Dedifferentiated amniotic fluid mesenchymal stem cell (primary cell): ENCODE results near the gene TIMM44.

Experiments used
- DNase-seq: peaks from one replicate; pipeline ENCODE4 v3.0.0-alpha.2; 2016; ENCODE audit errors: extremely low spot score

Gene TIMM44

GRCh38 chr19:7943444-7944176 is at the start of gene TIMM44:
Gene TIMM44 (minus strand): TSS chr19:7943666. CDS start chr19:7943651, 15 bp downstream.
- peak; percentile 99 for DNase-seq

- DNase-seq, result no peak
These were observed 49.1 kb upstream of the TIMM44 start for GRCh38 chr19:7992575-7992974.

GRCh38 chr19:7989071-7989575 is 45.7 kb upstream of the TIMM44 start:
- no peak for DNase-seq

- no peak for DNase-seq
These were observed 44.8 kb upstream of the TIMM44 start for GRCh38 chr19:7988307-7988706.

GRCh38 chr19:7987114-7987768 is 43.8 kb upstream of the TIMM44 start:
- DNase-seq, result no peak

- peak; percentile 66 for DNase-seq
These were observed 43.1 kb upstream of the TIMM44 start for GRCh38 chr19:7986321-7987113.

GRCh38 chr19:7985481-7985911 is 42.0 kb upstream of the TIMM44 start:
- no peak for DNase-seq

GRCh38 chr19:7983995-7984837 is 40.8 kb upstream of the TIMM44 start:
- no peak for DNase-seq

GRCh38 chr19:7983286-7983950 is 40.0 kb upstream of the TIMM44 start:
- DNase-seq, result no peak

- no peak for DNase-seq
These were observed 39.2 kb upstream of the TIMM44 start for GRCh38 chr19:7982651-7983099.

- no peak for DNase-seq
These were observed 38.6 kb upstream of the TIMM44 start for GRCh38 chr19:7982103-7982502.

- no peak for DNase-seq
These were observed 38.2 kb upstream of the TIMM44 start for GRCh38 chr19:7981661-7982060.

GRCh38 chr19:7981199-7981598 is 37.7 kb upstream of the TIMM44 start:
- DNase-seq, result no peak

GRCh38 chr19:7980635-7981121 is 37.2 kb upstream of the TIMM44 start:
- DNase-seq, result no peak

- DNase-seq, result no peak
These were observed 36.7 kb upstream of the TIMM44 start for GRCh38 chr19:7980168-7980567.

- no peak for DNase-seq
These were observed 36.1 kb upstream of the TIMM44 start for GRCh38 chr19:7979559-7979958.

- DNase-seq, result no peak
These were observed 35.5 kb upstream of the TIMM44 start for GRCh38 chr19:7979011-7979410.

- no peak for DNase-seq
These were observed 34.8 kb upstream of the TIMM44 start for GRCh38 chr19:7978179-7978825.

GRCh38 chr19:7977723-7978040 is 34.2 kb upstream of the TIMM44 start:
- no peak for DNase-seq

GRCh38 chr19:7977021-7977722 is 33.7 kb upstream of the TIMM44 start:
- no peak for DNase-seq
